Activated naive CD4-positive, alpha-beta T cell treated with anti-CD3 and anti-CD28 coated beads, Interleukin-2, amount 50 U/mL, for 72 hours (primary cell): ENCODE results near the gene C2CD2L. TPM values are rescaled to one million over a fixed set of nuclear protein-coding genes. Genes with fewer than 3 reads are reported as not detected.
"Not testable (repeated sequence)": the region's sequence is repeated elsewhere in the genome, so short reads cannot be mapped to it uniquely, and the experiment has no call there.

Source experiments
- ATAC-seq, 2 donors: fragments of 150-1000 bp; cut with Tn5 transposase; 2 replicates each; pipeline ENCODE4 v1.10.0; 2021; ENCODE audit warnings: mild to moderate bottlenecking in 2 of 2, moderate library complexity in 2 of 2
- DNase-seq, 2 donors: peaks; one replicate each; pipeline ENCODE4 v3.0.0; 2021 to 2022; ENCODE audit warnings: low spot score in 2 of 2
- H3K27ac Mint-ChIP-seq, 2 donors: one replicate each; pipeline ENCODE4 v1.8.0; 2022; ENCODE audit warnings: mild to moderate bottlenecking in 2 of 2, mixed read lengths in 2 of 2
- H3K36me3 Mint-ChIP-seq, 2 donors: one replicate each; pipeline ENCODE4 v1.8.0; 2022; ENCODE audit warnings: mixed read lengths in 2 of 2
- H3K9me3 Mint-ChIP-seq, 2 donors: one replicate each; pipeline ENCODE4 v1.8.0; 2022; ENCODE audit warnings: mixed read lengths in 2 of 2
- total RNA-seq, 2 donors: library from RNA; stranded (reverse); gene quantifications; one replicate each; pipeline ENCODE4 v1.2.3, GENCODE V29; 2022

Gene C2CD2L
- total RNA-seq, 2 donors from 2014 or later, result 19.1 to 43.2 TPM

DNA sequence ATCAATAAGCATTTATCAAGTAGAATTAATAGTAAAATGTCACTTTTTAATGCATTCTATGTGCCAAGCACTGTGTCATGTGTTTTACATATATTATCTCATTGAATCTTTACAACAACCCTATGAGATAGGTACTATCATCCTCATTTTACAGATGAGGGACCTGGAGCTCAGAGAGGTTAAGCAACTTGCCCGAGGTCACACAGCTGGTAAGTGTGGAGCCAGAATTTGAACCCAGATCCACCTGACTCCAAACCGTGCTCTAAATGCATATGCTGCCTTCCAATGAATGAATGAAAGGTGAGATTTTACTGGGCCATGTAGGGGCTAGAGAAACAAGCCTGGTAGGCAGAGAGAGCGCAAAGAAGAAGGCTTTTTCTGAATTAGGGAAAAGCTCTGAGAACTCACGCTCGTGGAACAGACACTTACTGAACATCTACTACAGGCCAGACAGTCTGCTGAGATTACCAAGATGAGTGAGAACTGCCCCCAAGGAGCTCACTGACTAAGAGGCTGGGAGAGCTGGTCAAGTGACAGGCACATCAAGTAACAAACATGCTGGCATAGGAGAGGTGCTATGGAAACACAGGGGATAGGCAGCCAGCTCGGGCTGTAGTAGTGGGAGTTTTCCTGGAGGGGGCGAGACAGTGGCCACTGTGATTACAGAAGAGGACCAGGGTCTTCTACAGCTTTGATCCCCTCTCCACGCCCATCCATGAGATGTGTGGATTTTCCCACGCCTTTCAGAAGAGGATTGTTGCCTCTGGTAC is 46.1 kb downstream of the C2CD2L start:
- Mint-ChIP-seq H3K9me3 (no peaks in the 10 kb centered on the region), H3K27ac (no peak overlapping the region), H3K36me3 (no peaks in the 10 kb centered on the region)
- no peak for DNase-seq
- no peak for ATAC-seq

GRCh38 chr11:119154178-119154577 is 47.0 kb downstream of the C2CD2L start:
- ATAC-seq, result no peak
- DNase-seq, result no peak
- Mint-ChIP-seq H3K27ac (no peak overlapping the region), H3K36me3 (no peaks in the 10 kb centered on the region), H3K9me3 (no peaks in the 10 kb centered on the region)

- Mint-ChIP-seq H3K27ac (peak overlapping the region; percentile 4 to 16), H3K36me3 (no peaks in the 10 kb centered on the region), H3K9me3 (no peaks in the 10 kb centered on the region)
- DNase-seq, result no peak
- ATAC-seq, result peak; percentile 13 to 47
Observed at GRCh38 chr11:119155733-119156492, 48.8 kb downstream of the C2CD2L start.

- ATAC-seq, result no peak
- DNase-seq, result no peak
- H3K27ac Mint-ChIP-seq, result peak overlapping the region in 1 of 2 donors; percentile 16
- H3K9me3 Mint-ChIP-seq, result no peaks in the 10 kb centered on the region
- H3K36me3 Mint-ChIP-seq, result no peaks in the 10 kb centered on the region
Observed at GRCh38 chr11:119156496-119156895, 49.4 kb downstream of the C2CD2L start.

- Mint-ChIP-seq H3K36me3 (no peaks in the 10 kb centered on the region), H3K27ac (no peak overlapping the region), H3K9me3 (no peaks in the 10 kb centered on the region)
- ATAC-seq (no peak), DNase-seq (no peak)
Observed at GRCh38 chr11:119157063-119157462, 49.9 kb downstream of the C2CD2L start.

DNA sequence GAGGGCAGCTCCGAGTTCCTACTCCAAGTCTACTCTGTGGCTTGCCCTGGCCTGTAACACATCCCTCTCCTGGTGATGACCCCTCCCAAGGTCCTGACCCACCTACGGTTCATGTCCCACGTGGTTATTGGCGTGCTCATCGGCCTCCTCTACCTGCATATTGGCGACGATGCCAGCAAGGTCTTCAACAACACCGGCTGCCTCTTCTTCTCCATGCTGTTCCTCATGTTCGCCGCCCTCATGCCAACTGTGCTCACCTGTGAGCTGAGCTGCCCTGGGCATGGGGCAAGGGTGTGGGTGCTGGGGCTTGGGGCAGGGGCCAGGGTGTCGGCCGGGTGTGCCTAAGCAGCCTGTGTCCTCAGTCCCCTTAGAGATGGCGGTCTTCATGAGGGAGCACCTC is 51.3 kb downstream of the C2CD2L start:
- DNase-seq (no peak), ATAC-seq (no peak)
- no peaks in the 10 kb centered on the region for H3K36me3 Mint-ChIP-seq
- H3K27ac Mint-ChIP-seq, result no peak overlapping the region
- H3K9me3 Mint-ChIP-seq, result no peaks in the 10 kb centered on the region

GRCh38 chr11:119160151-119160550 is 53.0 kb downstream of the C2CD2L start:
- no peak for ATAC-seq
- Mint-ChIP-seq H3K36me3 (no peaks in the 10 kb centered on the region), H3K9me3 (no peaks in the 10 kb centered on the region), H3K27ac (no peak overlapping the region)
- no peak for DNase-seq

DNA sequence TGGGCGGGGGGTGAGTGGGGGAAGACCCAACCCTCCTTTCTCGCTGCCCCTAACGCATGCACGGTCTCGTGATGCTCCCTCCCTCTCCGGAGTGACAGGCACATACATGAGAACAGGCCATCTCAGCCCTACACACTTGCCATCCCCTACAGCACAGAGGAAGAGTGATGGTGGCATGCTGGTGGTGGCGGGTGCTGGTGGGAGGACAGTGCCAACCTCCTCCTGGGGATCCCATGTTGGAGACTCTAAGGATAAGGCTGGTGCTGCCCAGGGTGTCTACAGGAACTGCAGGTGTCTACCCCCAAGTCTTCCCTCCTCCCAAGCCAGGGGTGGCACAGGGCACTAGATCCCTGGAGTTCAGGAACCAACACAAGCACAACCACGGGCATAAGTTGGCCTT is 54.7 kb downstream of the C2CD2L start:
- ATAC-seq, result no peak
- H3K36me3 Mint-ChIP-seq, result no peaks in the 10 kb centered on the region
- H3K9me3 Mint-ChIP-seq, result no peaks in the 10 kb centered on the region
- no peak for DNase-seq
- peak overlapping the region in 1 of 2 donors; percentile 14 for H3K27ac Mint-ChIP-seq

- no peak for ATAC-seq
Observed at GRCh38 chr11:119166368-119167076, 59.4 kb downstream of the C2CD2L start.

GRCh38 chr11:119167077-119167458 is 59.9 kb downstream of the C2CD2L start:
- DNase-seq, H3K9me3 Mint-ChIP-seq, ATAC-seq, H3K27ac Mint-ChIP-seq, H3K36me3 Mint-ChIP-seq: not testable (repeated sequence)

More at GRCh38 chr11:119166368-119167076, 59.4 kb downstream of the C2CD2L start:
- Mint-ChIP-seq H3K36me3 (no peaks in the 10 kb centered on the region), H3K9me3 (no peaks in the 10 kb centered on the region), H3K27ac (no peak overlapping the region)
- DNase-seq, result no peak

DNA sequence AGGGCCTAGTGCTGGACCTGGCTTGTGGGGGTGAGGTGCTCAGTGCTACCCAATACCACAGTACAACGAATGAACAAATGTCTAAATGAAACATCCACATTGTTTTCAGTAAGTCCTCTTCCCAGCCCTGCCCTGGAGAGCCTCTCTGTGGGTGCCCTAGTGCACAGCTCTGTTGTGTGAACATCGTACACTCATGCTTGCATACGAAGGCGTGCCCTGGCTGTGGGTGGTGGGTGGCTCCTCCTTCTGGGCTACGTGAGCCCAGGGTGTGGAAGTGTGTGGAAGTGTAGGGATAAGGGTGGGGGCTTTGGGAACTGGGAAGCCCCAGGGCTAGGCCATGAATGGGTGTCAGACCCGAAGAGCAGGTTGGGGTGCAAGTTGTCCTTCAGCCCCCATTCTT is 60.8 kb downstream of the C2CD2L start:
- ATAC-seq, result no peak
- no peak for DNase-seq
- H3K27ac Mint-ChIP-seq, result peak overlapping the region in 1 of 2 donors; percentile 84
- H3K36me3 Mint-ChIP-seq, result no peaks in the 10 kb centered on the region
- no peaks in the 10 kb centered on the region for H3K9me3 Mint-ChIP-seq

Other genes starting within 250 kb of the C2CD2L start
- gene CXCR5, start 223.5 kb upstream of the C2CD2L start, total RNA-seq, result 10 to 100 TPM in 1 of 2 donors, 1 to 10 TPM in 1; 9.3 to 25.9 TPM
- 10 to 100 TPM; 46.6 to 57.4 TPM for gene BCL9L, start 181.4 kb upstream of the C2CD2L start, total RNA-seq
- gene UPK2, start 151.0 kb upstream of the C2CD2L start, total RNA-seq, result 1 to 10 TPM in 1 of 2 donors, under 1 TPM in 1; 0.80 to 2.0 TPM
- not detected for gene FOXR1, start 135.6 kb upstream of the C2CD2L start, total RNA-seq
- 10 to 100 TPM; 39.0 to 60.1 TPM for gene CENATAC, start 109.2 kb upstream of the C2CD2L start, total RNA-seq
- 1,000 to 10,000 TPM; 1,843 to 2,330 TPM for gene RPS25, start 89.0 kb upstream of the C2CD2L start, total RNA-seq
- 100 to 1,000 TPM in 1 of 2 donors, 10 to 100 TPM in 1; 67.3 to 123 TPM for gene TRAPPC4, start 88.6 kb upstream of the C2CD2L start, total RNA-seq
- 10 to 100 TPM; 22.3 to 33.4 TPM for gene SLC37A4, start 76.5 kb upstream of the C2CD2L start, total RNA-seq
- gene HYOU1, start 50.1 kb upstream of the C2CD2L start, total RNA-seq, result 100 to 1,000 TPM in 1 of 2 donors, 10 to 100 TPM in 1; 71.7 to 117 TPM
- 10 to 100 TPM; 26.6 to 42.2 TPM for gene VPS11, start 39.5 kb upstream of the C2CD2L start, total RNA-seq
- 10 to 100 TPM; 20.0 to 35.7 TPM for gene HMBS, start 22.5 kb upstream of the C2CD2L start, total RNA-seq
- 10 to 100 TPM; 74.7 to 79.9 TPM for gene DPAGT1, start 5.5 kb upstream of the C2CD2L start, total RNA-seq
- gene HINFP, start 14.2 kb downstream of the C2CD2L start, total RNA-seq, result 10 to 100 TPM; 38.0 to 53.3 TPM
- gene ABCG4, start 41.7 kb downstream of the C2CD2L start, total RNA-seq, result under 1 TPM; 0.12 to 0.25 TPM
- 10 to 100 TPM; 13.5 to 21.8 TPM for gene NLRX1, start 61.4 kb downstream of the C2CD2L start, total RNA-seq
- gene NHERF4, start 78.1 kb downstream of the C2CD2L start, total RNA-seq, result under 1 TPM; 0.23 to 0.30 TPM
- 10 to 100 TPM; 32.3 to 50.0 TPM for gene CBL, start 99.0 kb downstream of the C2CD2L start, total RNA-seq
- 10 to 100 TPM in 1 of 2 donors, 1 to 10 TPM in 1; 3.5 to 15.7 TPM for gene MCAM, start 209.8 kb downstream of the C2CD2L start, total RNA-seq
- gene RNF26, start 227.2 kb downstream of the C2CD2L start, total RNA-seq, result 10 to 100 TPM; 37.6 to 38.8 TPM
- not detected for gene C1QTNF5, start 233.5 kb downstream of the C2CD2L start, total RNA-seq
- not detected for gene MFRP, start 239.4 kb downstream of the C2CD2L start, total RNA-seq